Astrocyte (in vitro differentiated cells and primary cell): ENCODE data around the gene IFT22.

Experiments used
- CTCF ChIP-seq: IDR thresholded peaks from 2 replicates; pipeline ENCODE4 v1.5.1; 2011; ENCODE audit warnings: low read depth, mild to moderate bottlenecking, inconsistent platforms, low read length, moderate library complexity; ENCODE audit not compliant: insufficient read depth
- EZH2 ChIP-seq: IDR thresholded peaks from 2 replicates; pipeline ENCODE4 v1.6.1; 2012; ENCODE audit warnings: mild to moderate bottlenecking, low read length, inconsistent platforms; ENCODE audit not compliant: insufficient read depth

GRCh38 chr7:101277155-101277554 is 44.5 kb downstream of the IFT22 start:
- no peak for TF ChIP-seq CTCF
- no peak for TF ChIP-seq EZH2
